Measurements from ENCODE around the gene HMCES.

GRCh38 chr3:129323651-129324294 is 45.1 kb downstream of the HMCES start:
- TF ChIP-seq CTCF (IDR thresholded peaks at IDR 0.05) (no peak), POLR2AphosphoS5 (IDR thresholded peaks at IDR 0.05) (no peak)
